HG02642 (cell line): ENCODE measurements around the gene TADA3.

ENCODE experiments used
- ATAC-seq: cut with Tn5 transposase; IDR thresholded peaks from one replicate; pipeline ENCODE4 v1.9.1; 2021; ENCODE audit warnings: mild to moderate bottlenecking; ENCODE audit not compliant: unreplicated experiment, poor library complexity

Gene TADA3, protein sequence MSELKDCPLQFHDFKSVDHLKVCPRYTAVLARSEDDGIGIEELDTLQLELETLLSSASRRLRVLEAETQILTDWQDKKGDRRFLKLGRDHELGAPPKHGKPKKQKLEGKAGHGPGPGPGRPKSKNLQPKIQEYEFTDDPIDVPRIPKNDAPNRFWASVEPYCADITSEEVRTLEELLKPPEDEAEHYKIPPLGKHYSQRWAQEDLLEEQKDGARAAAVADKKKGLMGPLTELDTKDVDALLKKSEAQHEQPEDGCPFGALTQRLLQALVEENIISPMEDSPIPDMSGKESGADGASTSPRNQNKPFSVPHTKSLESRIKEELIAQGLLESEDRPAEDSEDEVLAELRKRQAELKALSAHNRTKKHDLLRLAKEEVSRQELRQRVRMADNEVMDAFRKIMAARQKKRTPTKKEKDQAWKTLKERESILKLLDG

DNA sequence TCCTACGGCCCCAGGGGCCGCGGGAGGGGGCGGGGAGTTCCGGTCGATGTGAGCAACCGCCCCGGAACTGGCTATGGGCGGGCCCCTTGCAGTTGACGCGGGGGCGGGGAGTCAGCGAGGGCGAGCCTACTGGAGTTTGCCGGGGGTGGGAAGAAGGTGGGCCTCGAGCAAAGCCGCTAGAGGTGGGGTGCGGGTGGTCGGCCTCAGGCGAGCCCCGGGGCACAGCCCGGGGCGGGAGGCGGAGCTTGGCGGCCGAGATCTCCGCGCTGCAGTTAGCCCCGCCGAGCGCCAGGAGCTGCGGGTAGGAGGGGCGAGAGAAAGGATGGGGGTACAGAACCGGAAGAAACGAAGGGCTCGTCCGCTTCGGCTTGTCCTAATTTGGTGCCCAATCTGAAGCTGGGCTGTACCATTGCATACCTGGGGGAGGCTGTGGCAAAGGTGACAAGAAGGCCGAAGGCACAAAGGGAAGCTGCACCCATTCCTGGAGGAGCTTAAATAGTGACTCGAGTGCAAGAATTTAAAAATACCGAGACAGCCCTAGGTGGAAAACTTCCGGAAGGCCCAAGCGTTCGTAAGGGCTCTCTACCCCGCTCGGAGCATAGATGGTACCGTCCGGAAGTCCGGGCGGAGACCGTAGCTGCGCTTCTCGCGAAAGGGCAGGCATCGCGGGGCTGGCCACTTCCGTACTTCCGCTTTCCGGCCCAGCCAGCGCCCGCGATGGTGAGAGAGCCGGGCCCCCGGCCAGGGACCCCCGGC is at the start of gene TADA3, which contains the start of gene ARPC4:
TSS of gene TADA3 (minus strand) at position 69 of the 756 bp plus-strand sequence. CDS start 1,007 bp downstream, outside the sequence.
TSS of gene ARPC4 (plus strand) at position 678 of the 756 bp plus-strand sequence. CDS start at position 718, 40 bp downstream.
- peak; percentile 85 for ATAC-seq

DNA sequence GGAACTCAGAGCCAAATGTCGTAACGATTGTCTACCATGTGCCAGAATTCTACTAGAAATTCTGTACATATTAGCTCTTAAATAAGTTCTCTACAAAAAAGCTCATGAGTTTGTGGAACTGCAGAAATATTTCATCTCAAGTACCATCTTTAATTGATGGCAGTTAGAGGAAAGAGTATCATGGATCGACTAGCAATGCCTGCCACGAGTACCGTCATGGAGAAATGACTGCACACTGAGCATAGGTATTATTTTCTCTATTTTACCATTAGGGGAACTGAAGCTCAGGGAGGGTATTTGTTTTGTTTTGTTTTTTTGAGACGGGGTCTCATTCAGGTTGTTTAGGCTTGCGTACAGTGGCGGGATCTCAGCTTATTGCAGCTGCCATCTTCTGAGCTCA is 48.7 kb upstream of the TADA3 start:
- no peak for ATAC-seq

DNA sequence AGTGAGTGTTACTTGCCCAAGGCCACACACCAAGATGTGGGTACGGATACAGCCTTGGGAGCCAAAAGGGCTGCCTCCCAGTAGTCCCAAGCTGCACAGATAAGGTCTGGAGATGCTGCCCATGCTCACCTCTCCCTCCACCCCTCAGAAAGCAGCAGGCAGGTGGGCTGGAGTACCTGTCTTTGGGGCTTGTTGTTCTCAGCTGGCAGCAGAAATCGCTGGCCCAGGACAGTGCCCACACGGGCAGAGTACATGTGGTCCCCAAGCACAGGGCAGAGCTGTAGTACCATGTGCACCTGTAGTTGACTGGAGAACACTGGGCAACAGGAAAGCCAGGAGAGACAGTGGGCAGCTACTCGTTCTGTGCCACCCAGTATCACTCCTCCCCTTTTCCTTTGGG is 46.6 kb upstream of the TADA3 start:
- ATAC-seq, result no peak

DNA sequence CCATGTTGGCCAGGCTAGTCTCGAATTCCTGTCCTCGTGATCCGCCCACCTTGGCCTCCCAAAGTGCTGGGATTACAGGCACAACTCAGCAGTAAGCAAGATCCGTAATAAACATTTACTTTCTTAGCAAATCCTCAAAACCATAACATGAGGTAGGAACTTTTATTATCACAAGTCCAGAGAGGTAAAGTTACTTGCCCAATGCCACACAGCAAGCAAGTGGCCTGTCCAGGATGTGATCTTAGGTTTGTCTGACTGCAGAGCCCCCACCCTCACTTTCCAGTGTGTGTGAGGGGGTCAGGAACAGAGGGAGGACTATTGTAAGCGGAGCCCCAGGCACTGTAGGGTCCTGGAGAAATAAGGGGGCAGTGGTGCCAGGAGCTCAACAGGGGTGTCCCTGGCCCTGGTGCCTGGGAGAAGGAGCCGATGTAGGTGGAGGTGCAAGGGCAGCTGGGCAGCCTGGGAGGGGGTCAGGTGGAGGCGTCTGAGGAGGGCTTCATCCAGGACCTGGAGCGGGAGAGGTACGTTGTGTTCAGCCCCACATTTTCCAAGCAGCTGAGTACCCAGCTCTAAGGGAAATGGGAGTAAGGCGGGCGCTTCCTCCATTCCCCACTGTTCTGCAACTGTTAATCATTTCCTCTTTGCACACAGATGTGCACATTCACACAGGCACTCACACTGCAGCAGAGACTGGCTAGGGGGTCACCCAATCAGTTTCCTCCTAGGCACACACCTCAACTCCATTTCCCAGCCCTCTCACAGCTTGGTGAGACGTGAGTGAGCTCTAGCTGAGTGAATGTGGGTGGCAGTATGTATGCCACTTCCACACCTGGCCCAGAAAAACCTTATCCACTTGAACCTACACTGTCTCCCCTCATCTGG is 45.7 kb upstream of the TADA3 start:
- no peak for ATAC-seq

DNA sequence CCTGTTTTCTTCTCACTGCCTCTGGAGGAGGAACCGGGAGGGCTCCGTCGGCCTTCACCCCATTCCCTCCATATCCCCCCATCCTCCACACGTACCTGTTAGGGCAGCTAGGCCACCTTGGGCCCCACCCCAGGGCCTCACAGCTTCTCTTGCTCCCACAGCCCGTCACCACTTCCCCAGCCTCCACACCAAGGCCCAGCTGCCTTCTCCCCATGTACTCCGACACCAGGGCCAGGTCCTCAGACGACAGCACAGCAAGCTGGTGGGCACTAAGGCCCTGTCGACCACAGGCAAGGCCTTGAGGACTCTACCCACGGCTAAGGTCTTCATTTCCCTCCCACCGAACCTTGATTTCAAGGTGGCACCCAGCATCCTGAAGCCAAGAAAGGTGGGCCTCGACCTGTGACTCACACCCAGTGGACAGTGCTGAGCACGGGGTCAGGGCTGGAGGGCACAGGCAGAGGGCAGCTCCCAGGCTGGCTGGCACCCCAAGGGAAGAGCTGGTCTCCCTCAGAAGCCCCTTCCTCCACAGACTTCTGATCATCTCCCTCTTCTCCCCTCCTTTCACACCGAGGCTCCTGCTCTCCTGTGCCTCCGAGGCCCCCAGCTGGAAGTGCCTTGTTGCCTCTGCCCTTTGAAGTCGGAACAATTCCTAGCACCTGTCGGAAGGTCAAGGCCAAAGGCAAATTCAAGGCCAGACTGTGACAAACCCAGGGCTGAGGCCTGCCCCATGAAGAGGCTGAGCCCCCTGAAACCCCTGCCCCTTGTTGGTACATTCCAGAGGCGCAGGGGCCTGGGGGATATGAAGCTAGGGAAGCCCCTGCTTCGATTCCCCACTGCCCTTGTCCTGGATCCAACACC is 42.5 kb upstream of the TADA3 start:
- ATAC-seq, result no peak

DNA sequence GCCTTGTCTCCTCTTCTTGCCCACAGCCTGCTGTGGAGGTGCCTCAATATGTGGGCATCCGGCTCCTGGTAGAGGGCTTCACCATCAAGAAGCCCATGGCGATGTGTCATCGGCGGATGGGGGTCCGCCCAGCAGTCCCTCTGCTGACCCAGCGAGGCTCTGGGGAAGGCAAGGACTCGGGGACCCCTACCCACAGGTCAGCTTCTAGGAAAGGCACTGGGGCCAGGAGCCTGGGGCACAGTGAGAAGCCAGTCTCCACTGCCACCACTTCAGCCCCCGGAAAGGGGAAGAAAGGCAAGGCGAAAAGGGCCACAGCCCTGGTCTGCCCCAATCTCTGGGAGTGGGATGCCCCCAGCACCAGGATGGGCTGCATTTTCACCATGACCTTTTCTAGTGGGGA is 40.8 kb upstream of the TADA3 start:
- ATAC-seq, result no peak

DNA sequence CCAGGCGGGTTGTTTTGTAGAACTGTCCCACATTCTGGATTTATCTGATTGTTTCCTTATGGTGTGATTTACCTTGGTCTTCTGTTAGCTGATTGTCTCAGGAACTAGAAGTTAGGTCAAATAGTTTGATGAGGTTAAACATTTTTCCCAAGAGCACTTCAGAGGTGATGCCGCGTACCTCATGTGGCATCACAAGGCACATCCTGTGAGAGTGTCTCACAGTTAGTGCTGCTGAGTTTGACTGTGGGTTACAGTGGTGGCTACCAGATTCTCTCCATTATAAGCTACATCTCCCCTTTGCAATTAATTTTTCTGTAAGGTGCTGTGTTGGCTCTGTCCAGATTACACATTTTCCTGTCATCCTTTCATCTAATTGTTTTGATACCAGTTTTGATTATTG is 39.0 kb upstream of the TADA3 start:
- ATAC-seq, result no peak

DNA sequence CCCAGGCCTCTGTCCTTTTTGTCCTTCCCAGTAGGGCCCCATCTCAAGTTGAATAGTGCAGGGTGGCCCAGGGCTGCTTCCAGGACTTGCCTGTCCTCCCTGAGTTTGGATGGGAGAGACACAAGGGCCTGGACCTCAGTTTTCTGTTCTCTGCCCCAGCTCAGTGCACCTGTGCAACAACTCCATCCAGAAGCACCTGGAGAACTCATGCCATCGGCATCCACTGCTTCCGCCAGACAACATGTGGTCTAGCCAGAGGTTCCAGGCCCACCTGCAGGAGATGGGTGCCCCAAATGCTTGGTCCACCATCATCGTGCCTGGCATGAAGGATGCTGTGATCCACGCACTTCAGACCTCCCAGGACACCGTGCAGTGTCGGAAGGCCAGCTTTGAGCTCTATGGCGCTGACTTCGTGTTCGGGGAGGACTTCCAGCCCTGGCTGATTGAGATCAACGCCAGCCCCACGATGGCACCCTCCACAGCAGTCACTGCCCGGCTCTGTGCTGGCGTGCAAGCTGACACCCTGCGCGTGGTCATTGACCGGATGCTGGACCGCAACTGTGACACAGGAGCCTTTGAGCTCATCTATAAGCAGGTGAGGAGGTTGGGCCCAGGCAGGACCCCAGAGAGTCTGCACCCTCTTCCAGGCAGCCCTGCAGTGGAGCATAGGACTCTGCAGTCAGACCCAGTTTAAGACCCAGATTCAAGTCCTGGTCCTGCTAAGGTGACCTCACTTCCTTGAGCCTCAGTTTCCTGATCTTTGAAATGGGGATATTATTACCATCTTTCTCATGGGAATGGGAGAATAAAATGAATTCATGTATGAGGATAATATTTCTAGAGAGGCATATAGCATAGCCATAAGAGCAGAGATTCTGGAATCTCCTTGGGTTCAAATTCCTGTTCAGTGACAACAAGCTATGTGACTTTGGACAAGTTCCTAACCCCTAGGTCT is 36.8 kb upstream of the TADA3 start:
- ATAC-seq, result no peak

DNA sequence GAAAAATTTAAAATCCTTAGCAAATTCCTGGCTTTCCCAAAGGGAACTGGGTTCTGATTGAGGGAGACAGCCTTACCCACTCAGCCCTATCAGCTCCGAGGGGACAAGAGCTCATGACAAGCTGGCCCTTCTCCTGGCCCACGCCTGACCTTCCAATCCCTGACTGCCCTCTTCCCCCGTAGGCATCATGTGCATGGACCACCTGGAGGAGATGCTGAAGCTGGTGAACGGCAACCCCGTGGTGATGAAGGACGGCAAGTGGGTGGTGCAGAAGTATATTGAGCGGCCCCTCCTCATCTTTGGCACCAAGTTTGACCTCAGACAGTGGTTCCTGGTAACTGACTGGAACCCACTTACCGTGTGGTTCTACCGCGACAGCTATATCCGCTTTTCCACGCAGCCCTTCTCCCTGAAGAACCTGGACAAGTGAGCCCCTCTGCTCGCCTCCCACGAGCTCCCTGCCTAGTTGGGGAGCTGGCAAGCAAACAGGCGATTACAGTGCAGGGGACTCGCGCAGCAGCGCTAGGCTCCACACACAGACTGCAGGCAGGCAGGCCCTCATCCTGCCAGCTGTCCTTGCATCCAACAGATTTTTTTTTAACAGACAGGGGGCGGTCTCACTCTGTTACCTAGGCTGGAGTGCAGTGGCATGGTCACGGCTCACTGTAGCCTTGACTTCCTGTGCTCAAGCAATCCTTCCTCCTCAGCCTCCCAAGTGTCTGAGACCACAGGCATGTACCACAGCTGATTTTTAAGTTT is 34.7 kb upstream of the TADA3 start:
- ATAC-seq, result no peak

DNA sequence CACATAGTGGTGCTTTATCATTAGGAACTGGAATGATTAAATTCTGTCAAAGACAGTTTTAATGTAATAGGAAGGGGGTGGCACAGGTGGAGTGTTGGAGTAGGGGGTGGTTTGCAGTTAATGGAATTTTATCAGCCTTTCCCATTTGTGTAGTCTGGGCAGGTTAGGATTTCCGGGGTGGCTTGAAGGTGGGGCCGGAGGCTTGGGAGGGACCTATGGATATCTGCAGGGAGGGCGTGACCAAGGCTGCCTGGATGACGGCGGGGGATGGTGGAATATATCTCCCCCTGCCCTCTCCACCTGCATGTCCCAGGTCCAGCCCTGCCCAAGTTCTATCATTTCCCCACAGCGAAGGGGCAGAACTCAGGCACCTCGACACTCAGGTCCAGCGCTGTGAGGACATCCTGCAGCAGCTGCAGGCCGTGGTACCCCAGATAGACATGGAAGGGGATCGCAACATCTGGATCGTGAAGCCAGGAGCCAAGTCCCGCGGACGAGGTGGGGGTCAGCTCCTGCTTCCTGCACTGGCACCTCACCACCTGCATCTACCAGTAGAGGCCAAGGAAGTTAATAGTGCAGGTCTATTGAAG is 33.3 kb upstream of the TADA3 start:
- ATAC-seq, result no peak

DNA sequence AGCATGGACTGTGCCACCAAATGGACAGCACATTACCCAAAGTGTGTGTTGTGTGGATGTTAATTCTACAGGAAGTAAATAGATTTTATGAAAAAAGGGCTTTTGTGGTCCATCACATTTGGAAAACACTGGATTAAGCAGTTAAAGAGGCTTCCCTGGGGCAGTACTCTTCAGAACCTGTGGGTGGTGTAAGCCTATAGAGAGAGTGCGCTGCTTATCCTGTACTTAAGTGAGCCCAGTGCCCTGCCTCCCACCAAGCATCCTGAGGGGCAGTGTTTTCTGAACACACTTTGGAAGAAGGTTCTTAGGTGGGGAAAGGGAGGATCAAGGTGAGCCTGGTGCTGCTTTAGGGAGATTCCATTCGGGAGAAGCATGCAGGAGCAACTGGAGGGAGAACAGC is 28.7 kb upstream of the TADA3 start:
- no peak for ATAC-seq

DNA sequence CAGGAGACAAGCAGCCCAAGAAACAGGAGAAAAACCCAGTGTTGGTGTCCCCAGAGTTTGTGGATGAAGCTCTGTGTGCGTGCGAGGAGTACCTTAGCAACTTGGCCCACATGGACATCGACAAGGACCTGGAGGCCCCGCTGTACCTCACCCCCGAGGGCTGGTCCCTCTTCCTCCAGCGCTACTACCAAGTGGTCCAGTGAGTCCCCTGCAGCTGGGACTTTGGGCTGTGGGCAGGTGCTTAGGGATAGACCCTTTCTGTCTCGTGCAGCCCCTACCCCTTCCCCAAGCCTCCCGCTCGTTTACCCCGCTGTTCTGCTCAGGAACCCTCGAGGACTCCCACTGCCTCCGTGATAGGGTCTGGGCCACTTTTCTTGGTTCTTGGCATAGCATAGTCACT is 28.3 kb upstream of the TADA3 start:
- no peak for ATAC-seq

DNA sequence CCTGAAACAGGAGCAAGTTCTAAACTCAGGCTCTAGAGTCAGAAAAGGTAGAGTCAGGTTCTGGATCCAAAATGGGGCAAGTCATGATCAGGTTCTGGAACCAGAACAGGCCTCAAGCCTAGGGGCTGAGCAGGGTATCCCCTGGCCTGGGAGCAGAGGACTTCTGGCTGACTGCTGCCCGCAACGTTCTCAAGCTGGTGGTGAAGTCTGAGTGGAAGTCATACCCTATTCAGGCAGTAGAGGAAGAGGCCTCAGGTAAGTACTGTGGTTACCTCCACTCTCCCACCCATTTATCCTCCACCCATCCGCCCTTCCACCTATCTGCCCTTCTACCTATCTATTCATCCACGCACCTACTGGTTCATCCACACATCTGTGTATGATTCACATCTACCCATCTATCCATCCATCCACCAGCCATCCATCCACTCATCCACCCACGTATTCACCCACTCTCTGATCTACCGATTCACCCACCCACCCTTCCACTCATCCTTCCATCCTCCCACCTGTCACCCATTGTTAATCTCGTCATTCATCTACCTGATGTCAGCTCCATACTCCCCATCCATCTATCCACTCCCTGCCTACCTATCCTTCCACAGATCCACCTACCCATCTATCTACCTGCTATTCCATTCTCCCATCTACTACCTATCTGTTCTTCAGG is 26.5 kb upstream of the TADA3 start:
- ATAC-seq, result no peak

DNA sequence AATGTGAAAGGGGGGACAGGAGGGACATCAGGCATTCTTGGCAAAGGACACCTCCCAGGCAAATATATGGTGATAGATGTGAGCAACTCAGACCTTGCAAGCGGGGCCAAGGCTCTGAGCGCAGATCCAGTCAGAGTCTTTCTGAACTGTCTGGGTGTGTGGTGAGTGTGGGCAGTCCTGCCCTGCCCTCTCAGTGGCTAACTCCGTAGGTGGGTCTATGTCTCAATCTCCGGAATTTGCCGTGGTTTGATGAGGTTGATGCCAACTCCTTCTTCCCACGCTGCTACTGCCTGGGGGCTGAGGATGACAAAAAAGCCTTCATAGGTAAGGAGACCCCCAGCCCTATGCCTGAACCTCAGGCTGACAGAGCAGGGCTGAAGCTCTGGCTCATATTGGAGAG is 25.2 kb upstream of the TADA3 start:
- no peak for ATAC-seq

DNA sequence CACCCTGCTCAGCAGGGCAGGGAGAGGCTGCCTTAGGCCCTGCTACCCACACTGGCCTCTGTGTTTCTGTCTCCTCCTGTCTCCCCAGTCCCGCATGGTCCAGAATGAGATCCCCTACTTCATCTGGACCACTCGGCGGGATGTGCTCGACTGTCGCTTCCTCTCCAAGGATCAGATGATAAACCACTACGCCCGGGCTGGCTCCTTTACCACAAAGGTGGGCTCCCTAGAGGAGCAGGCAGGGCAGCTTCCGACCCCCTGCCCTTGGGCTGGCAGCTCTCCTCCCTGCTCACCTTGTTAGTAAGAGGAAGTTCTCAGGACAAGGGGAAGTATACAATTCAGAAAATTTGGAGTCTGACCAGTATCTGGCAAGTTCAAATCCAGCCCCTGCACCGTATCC is 23.7 kb upstream of the TADA3 start:
- ATAC-seq, result no peak

DNA sequence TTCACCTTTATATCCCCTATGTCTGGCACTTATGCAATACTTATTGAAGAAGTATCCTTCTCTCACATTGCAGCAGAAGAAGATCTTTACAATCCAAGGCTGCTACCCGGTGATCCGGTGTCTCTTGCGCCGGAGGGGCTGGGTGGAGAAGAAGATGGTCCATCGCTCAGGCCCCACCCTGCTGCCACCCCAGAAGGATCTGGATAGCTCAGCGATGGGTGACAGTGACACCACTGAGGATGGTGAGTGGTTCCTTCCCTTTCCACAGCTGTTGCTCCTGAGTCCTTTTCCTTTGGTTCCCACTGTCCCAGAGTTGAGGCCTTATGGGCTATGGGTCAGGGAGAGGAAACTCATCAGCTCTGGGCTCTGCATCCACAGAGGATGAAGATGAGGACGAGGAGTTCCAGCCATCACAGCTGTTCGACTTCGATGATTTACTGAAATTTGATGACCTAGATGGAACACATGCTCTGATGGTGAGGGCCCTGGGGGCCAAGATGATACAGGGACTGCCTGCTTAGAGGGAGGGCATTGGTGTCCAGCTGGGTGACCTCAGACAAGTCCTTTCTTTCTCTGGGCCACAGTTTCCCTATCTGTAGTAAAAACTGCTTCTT is 20.7 kb upstream of the TADA3 start:
- no peak for ATAC-seq

DNA sequence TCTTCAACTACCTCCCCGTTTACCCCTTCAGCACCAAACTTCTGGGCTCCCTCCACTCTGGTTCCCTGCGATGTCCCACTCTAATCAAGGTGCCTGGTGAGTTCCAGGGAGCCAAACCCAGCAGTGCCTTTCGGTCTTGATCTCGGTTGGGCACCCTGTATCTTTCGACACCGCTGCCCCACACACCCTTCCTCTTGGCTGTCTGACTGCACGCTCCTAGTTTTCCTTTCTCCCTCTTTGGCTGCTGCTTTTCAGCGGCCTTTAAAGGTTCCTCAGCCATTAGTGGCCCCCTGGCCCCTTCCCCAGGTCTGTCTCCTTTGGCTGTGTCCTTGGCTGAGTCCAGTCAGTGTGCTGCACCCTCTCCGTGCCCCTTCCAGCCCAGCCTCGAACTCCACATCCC is 18.6 kb upstream of the TADA3 start:
- ATAC-seq, result no peak
